T-helper 1 cell treated with Interleukin-12 subunit alpha and Interleukin-12 subunit beta and Interleukin-4 antibody, amounts not matched to agents 30 μg/mL and 1 μg/mL, for 36 hours (primary cell): ENCODE results near the gene SYT7.

Source experiments
- H3K27ac Mint-ChIP-seq: one replicate; pipeline ENCODE4 v1.8.0; 2021; ENCODE audit warnings: mild to moderate bottlenecking, mixed read lengths
- H3K27me3 Mint-ChIP-seq: one replicate; pipeline ENCODE4 v1.8.0; 2021; ENCODE audit warnings: low read depth, mixed read lengths
- H3K36me3 Mint-ChIP-seq: one replicate; pipeline ENCODE4 v1.8.0; 2021; ENCODE audit warnings: low read depth, mixed read lengths
- H3K4me1 Mint-ChIP-seq: one replicate; pipeline ENCODE4 v1.8.0; 2021; ENCODE audit warnings: low read depth, mixed read lengths
- H3K4me3 Mint-ChIP-seq: one replicate; pipeline ENCODE4 v1.8.0; 2021; ENCODE audit warnings: mild to moderate bottlenecking, moderate library complexity, mixed read lengths
- H3K9me3 Mint-ChIP-seq: one replicate; pipeline ENCODE4 v1.8.0; 2021; ENCODE audit warnings: mixed read lengths

SYT7 gene

GRCh38 chr11:61534025-61534932, 46.6 kb downstream of the SYT7 start:
- Mint-ChIP-seq H3K36me3 (no peaks in the 10 kb centered on the region), H3K4me1 (no peaks in the 10 kb centered on the region), H3K4me3 (no peak overlapping the region), H3K27me3 (no peaks in the 10 kb centered on the region), H3K27ac (no peak overlapping the region), H3K9me3 (no peaks in the 10 kb centered on the region)

- H3K27ac Mint-ChIP-seq: no peak overlapping the region
- H3K27me3 Mint-ChIP-seq: no peaks in the 10 kb centered on the region
- H3K9me3 Mint-ChIP-seq: no peaks in the 10 kb centered on the region
- H3K4me3 Mint-ChIP-seq: no peak overlapping the region
- H3K4me1 Mint-ChIP-seq: no peaks in the 10 kb centered on the region
- H3K36me3 Mint-ChIP-seq: no peaks in the 10 kb centered on the region
Measured at GRCh38 chr11:61533401-61533800, 47.5 kb downstream of the SYT7 start.

GRCh38 chr11:61533039-61533375, 47.9 kb downstream of the SYT7 start:
- Mint-ChIP-seq H3K27me3 (no peaks in the 10 kb centered on the region), H3K27ac (no peak overlapping the region), H3K4me3 (no peak overlapping the region), H3K36me3 (no peaks in the 10 kb centered on the region), H3K9me3 (no peaks in the 10 kb centered on the region), H3K4me1 (no peaks in the 10 kb centered on the region)

- Mint-ChIP-seq H3K9me3 (no peaks in the 10 kb centered on the region), H3K4me1 (no peaks in the 10 kb centered on the region), H3K27me3 (no peaks in the 10 kb centered on the region), H3K27ac (no peak overlapping the region), H3K4me3 (no peak overlapping the region), H3K36me3 (no peaks in the 10 kb centered on the region)
Measured at GRCh38 chr11:61532134-61533038, 48.5 kb downstream of the SYT7 start.

GRCh38 chr11:61531044-61531443, 49.8 kb downstream of the SYT7 start:
- H3K36me3 Mint-ChIP-seq: no peaks in the 10 kb centered on the region
- no peak overlapping the region for H3K27ac Mint-ChIP-seq
- no peaks in the 10 kb centered on the region for H3K9me3 Mint-ChIP-seq
- H3K4me3 Mint-ChIP-seq: no peak overlapping the region
- no peaks in the 10 kb centered on the region for H3K4me1 Mint-ChIP-seq
- H3K27me3 Mint-ChIP-seq: no peaks in the 10 kb centered on the region

GRCh38 chr11:61529537-61530225, 51.2 kb downstream of the SYT7 start:
- H3K9me3 Mint-ChIP-seq: no peaks in the 10 kb centered on the region
- H3K4me1 Mint-ChIP-seq: no peaks in the 10 kb centered on the region
- H3K27me3 Mint-ChIP-seq: peaks cover 4% of the 10 kb centered on the region
- no peak overlapping the region for H3K27ac Mint-ChIP-seq
- no peak overlapping the region for H3K4me3 Mint-ChIP-seq
- H3K36me3 Mint-ChIP-seq: no peaks in the 10 kb centered on the region

- no peaks in the 10 kb centered on the region for H3K4me1 Mint-ChIP-seq
- H3K9me3 Mint-ChIP-seq: no peaks in the 10 kb centered on the region
- H3K27ac Mint-ChIP-seq: no peak overlapping the region
- H3K27me3 Mint-ChIP-seq: peaks cover 4% of the 10 kb centered on the region
- H3K4me3 Mint-ChIP-seq: no peak overlapping the region
- H3K36me3 Mint-ChIP-seq: no peaks in the 10 kb centered on the region
Measured at GRCh38 chr11:61528114-61528513, 52.8 kb downstream of the SYT7 start.

GRCh38 chr11:61526956-61527731, 53.7 kb downstream of the SYT7 start:
- Mint-ChIP-seq H3K4me1 (no peaks in the 10 kb centered on the region), H3K27me3 (peaks cover 4% of the 10 kb centered on the region), H3K27ac (no peak overlapping the region), H3K36me3 (no peaks in the 10 kb centered on the region), H3K9me3 (no peaks in the 10 kb centered on the region), H3K4me3 (no peak overlapping the region)

- Mint-ChIP-seq H3K4me1 (no peaks in the 10 kb centered on the region), H3K27me3 (peaks cover 4% of the 10 kb centered on the region), H3K9me3 (no peaks in the 10 kb centered on the region), H3K4me3 (no peak overlapping the region), H3K27ac (no peak overlapping the region), H3K36me3 (no peaks in the 10 kb centered on the region)
Measured at GRCh38 chr11:61526229-61526628, 54.6 kb downstream of the SYT7 start.

GRCh38 chr11:61524963-61525587, 55.8 kb downstream of the SYT7 start:
- H3K4me3 Mint-ChIP-seq: no peak overlapping the region
- no peak overlapping the region for H3K27ac Mint-ChIP-seq
- no peaks in the 10 kb centered on the region for H3K9me3 Mint-ChIP-seq
- H3K36me3 Mint-ChIP-seq: no peaks in the 10 kb centered on the region
- no peaks in the 10 kb centered on the region for H3K4me1 Mint-ChIP-seq
- H3K27me3 Mint-ChIP-seq: peaks cover 4% of the 10 kb centered on the region

GRCh38 chr11:61524446-61524845, 56.4 kb downstream of the SYT7 start:
- Mint-ChIP-seq H3K36me3 (no peaks in the 10 kb centered on the region), H3K27me3 (peaks cover 4% of the 10 kb centered on the region), H3K4me1 (no peaks in the 10 kb centered on the region), H3K4me3 (no peak overlapping the region), H3K27ac (no peak overlapping the region), H3K9me3 (no peaks in the 10 kb centered on the region)

- H3K27me3 Mint-ChIP-seq: peaks cover 4% of the 10 kb centered on the region
- no peaks in the 10 kb centered on the region for H3K4me1 Mint-ChIP-seq
- no peaks in the 10 kb centered on the region for H3K9me3 Mint-ChIP-seq
- no peak overlapping the region for H3K4me3 Mint-ChIP-seq
- H3K27ac Mint-ChIP-seq: no peak overlapping the region
- H3K36me3 Mint-ChIP-seq: no peaks in the 10 kb centered on the region
Measured at GRCh38 chr11:61522881-61523280, 58.0 kb downstream of the SYT7 start.

GRCh38 chr11:61518032-61518795, 62.7 kb downstream of the SYT7 start:
- Mint-ChIP-seq H3K4me1 (peaks cover 5% of the 10 kb centered on the region), H3K36me3 (no peaks in the 10 kb centered on the region), H3K4me3 (no peak overlapping the region), H3K9me3 (no peaks in the 10 kb centered on the region), H3K27ac (no peak overlapping the region), H3K27me3 (no peaks in the 10 kb centered on the region)
